CD4-positive, alpha-beta T cell (primary cell): ENCODE data around the gene MTOR. TPM values are rescaled to one million over a fixed set of nuclear protein-coding genes. Genes with fewer than 3 reads are reported as not detected.

Experiments used
- ATAC-seq: fragments of 200-7000 bp; cut with Tn5 transposase; one replicate; pipeline ENCODE4 v1.10.0; 2022; ENCODE audit warnings: mild to moderate bottlenecking; ENCODE audit not compliant: poor library complexity
- CTCF ChIA-PET: fragments of 350-600 bp; sonication (Branson Sonifier 250); formaldehyde crosslinking; loops from one replicate; lab custom pipeline; 2021; ENCODE audit warnings: antibody characterized with exemption, inconsistent platforms; lab: Charles Lee
- POLR2A ChIA-PET: fragments of 350-600 bp; sonication (Branson Sonifier 250); formaldehyde crosslinking; loops from one replicate; lab custom pipeline; 2021; ENCODE audit warnings: antibody characterized with exemption, inconsistent platforms; lab: Charles Lee
- DNase-seq, 14 experiments: peaks; one replicate each; pipeline ENCODE4 v3.0.0-alpha.2; 2013 to 2020; ENCODE audit warnings: mixed read lengths in 2 of 14
- H3K27ac ChIP-seq, 2 donors: one replicate each; pipeline versions ENCODE4 v1.5.1 to v1.7.0; 2013; ENCODE audit warnings: low read length in 2 of 2, low read depth in 1 of 2, mild to moderate bottlenecking in 1 of 2
- H3K27me3 ChIP-seq, 2 experiments: 1 replicate in 1 of 2; 2 replicates in 1 of 2; pipeline versions ENCODE4 v1.6.1 to v1.7.0; 2013; ENCODE audit warnings: low read length in 2 of 2, control low read depth in 1 of 2, mild to moderate bottlenecking in 1 of 2, moderate library complexity in 1 of 2; ENCODE audit not compliant: insufficient read depth in 2 of 2, control insufficient read depth in 1 of 2
- H3K36me3 ChIP-seq: one replicate; pipeline ENCODE4 v1.6.1; 2013; ENCODE audit warnings: low read length, control low read depth; ENCODE audit not compliant: insufficient read depth
- H3K4me1 ChIP-seq: one replicate; pipeline ENCODE4 v1.6.1; 2013; ENCODE audit warnings: low read length, control low read depth; ENCODE audit not compliant: insufficient read depth
- H3K4me3 ChIP-seq: one replicate; pipeline ENCODE4 v1.5.1; 2013; ENCODE audit warnings: mild to moderate bottlenecking, low read length, moderate library complexity
- H3K9me3 ChIP-seq, 2 experiments: 1 replicate in 1 of 2; 2 replicates in 1 of 2; pipeline versions ENCODE4 v1.6.1 to v1.7.0; 2013; ENCODE audit warnings: low read length in 2 of 2, mild to moderate bottlenecking in 2 of 2, control low read depth in 1 of 2, moderate library complexity in 1 of 2; ENCODE audit not compliant: control insufficient read depth in 1 of 2, insufficient read depth in 1 of 2
- H3K27ac Mint-ChIP-seq: one replicate; pipeline ENCODE4 v1.8.0; 2020; ENCODE audit warnings: mixed read lengths
- H3K27me3 Mint-ChIP-seq: one replicate; pipeline ENCODE4 v1.8.0; 2021; ENCODE audit warnings: mixed read lengths
- H3K36me3 Mint-ChIP-seq: one replicate; pipeline ENCODE4 v1.8.0; 2021; ENCODE audit warnings: low read depth, mixed read lengths
- H3K4me1 Mint-ChIP-seq: one replicate; pipeline ENCODE4 v1.8.0; 2021; ENCODE audit warnings: low read depth, mixed read lengths
- H3K4me3 Mint-ChIP-seq: one replicate; pipeline ENCODE4 v1.8.0; 2020; ENCODE audit warnings: mild to moderate bottlenecking, mixed read lengths
- H3K9me3 Mint-ChIP-seq: one replicate; pipeline ENCODE4 v1.8.0; 2020; ENCODE audit warnings: mixed read lengths
- CTCF ChIP-seq: fragments of 200-600 bp; IDR thresholded peaks from one replicate; pipeline ENCODE4 v1.8.0; 2022; ENCODE audit warnings: antibody characterized with exemption, mild to moderate bottlenecking
- intact Hi-C, 2 experiments: fragments of 100-400 bp; cut with DNase I in 1 of 2; cut with micrococcal nuclease in 1 of 2; formaldehyde crosslinking; loops; one replicate each; pipeline versions ENCODE4 v1.15.1 to v1.9.0; 2023 to 2025; cut with DNase I, micrococcal nuclease
- total RNA-seq, 174 experiments: library from RNA in 2 of 174; stranded (reverse) in 2 of 174; gene quantifications; one replicate each; pipeline ENCODE4 v1.2.3 and lab custom pipeline; 2021 to 2026

The MTOR gene
- total RNA-seq, 2 experiments from 2014 or later = 27.3 to 28.9 TPM

GRCh38 chr1:11126569-11126968 is 135.8 kb downstream of the MTOR start:
- Histone ChIP-seq H3K4me1 (no peaks in the 10 kb centered on the region), H3K4me3 (no peak overlapping the region), H3K27me3 (no peaks in the 10 kb centered on the region), H3K27ac (no peak overlapping the region), H3K9me3 (no peaks in the 10 kb centered on the region), H3K36me3 (peaks cover 79% of the 10 kb centered on the region)
- TF ChIP-seq CTCF = no peak
- DNase-seq = no peak
- no peaks in the 10 kb centered on the region for H3K4me1 Mint-ChIP-seq
- H3K9me3 Mint-ChIP-seq = no peaks in the 10 kb centered on the region
- ChIA-PET POLR2A (no interaction called here), CTCF (no interaction called here)
- H3K27me3 Mint-ChIP-seq = no peaks in the 10 kb centered on the region
- H3K4me3 Mint-ChIP-seq = no peak overlapping the region
- no peak overlapping the region for H3K27ac Mint-ChIP-seq
- ATAC-seq = no peak
- intact Hi-C loops = no loop called here
- H3K36me3 Mint-ChIP-seq = peaks cover 87% of the 10 kb centered on the region

- intact Hi-C loops = no loop called here
- no peaks in the 10 kb centered on the region for H3K4me1 Mint-ChIP-seq
- H3K36me3 ChIP-seq = peaks cover 82% of the 10 kb centered on the region
- no peaks in the 10 kb centered on the region for H3K9me3 ChIP-seq
- H3K4me3 ChIP-seq = no peak overlapping the region
- ChIA-PET POLR2A (no interaction called here), CTCF (interaction anchor here (0.7 kb wide), 1 partner anchor 20 kb away, joined by 4 read pairs; no protein-coding TSS in a partner anchor)
- DNase-seq = no peak
- no peak overlapping the region for H3K4me3 Mint-ChIP-seq
- H3K4me1 ChIP-seq = no peaks in the 10 kb centered on the region
- H3K27me3 ChIP-seq = no peaks in the 10 kb centered on the region
- peaks cover 87% of the 10 kb centered on the region for H3K36me3 Mint-ChIP-seq
- no peaks in the 10 kb centered on the region for H3K27me3 Mint-ChIP-seq
- no peak for TF ChIP-seq CTCF
- H3K27ac Mint-ChIP-seq = no peak overlapping the region
- H3K9me3 Mint-ChIP-seq = no peaks in the 10 kb centered on the region
- no peak overlapping the region for H3K27ac ChIP-seq
- no peak for ATAC-seq
Measured at GRCh38 chr1:11125931-11126330, 136.4 kb downstream of the MTOR start.

GRCh38 chr1:11124965-11125364 is 137.4 kb downstream of the MTOR start:
- Histone ChIP-seq H3K4me1 (no peaks in the 10 kb centered on the region), H3K4me3 (no peak overlapping the region), H3K36me3 (peaks cover 76% of the 10 kb centered on the region), H3K27me3 (no peaks in the 10 kb centered on the region), H3K27ac (no peak overlapping the region), H3K9me3 (no peaks in the 10 kb centered on the region)
- DNase-seq (no peak), ATAC-seq (no peak)
- intact Hi-C loops = no loop called here
- H3K9me3 Mint-ChIP-seq = no peaks in the 10 kb centered on the region
- ChIA-PET CTCF (no interaction called here), POLR2A (no interaction called here)
- no peaks in the 10 kb centered on the region for H3K27me3 Mint-ChIP-seq
- H3K4me3 Mint-ChIP-seq = no peak overlapping the region
- no peaks in the 10 kb centered on the region for H3K4me1 Mint-ChIP-seq
- peaks cover 87% of the 10 kb centered on the region for H3K36me3 Mint-ChIP-seq
- no peak for TF ChIP-seq CTCF
- no peak overlapping the region for H3K27ac Mint-ChIP-seq
